Astrocyte (in vitro differentiated cells and primary cell): ENCODE results near the gene MYO19.

ENCODE experiments used
- CTCF ChIP-seq: IDR thresholded peaks from 2 replicates; pipeline ENCODE4 v1.5.1; 2011; ENCODE audit warnings: low read depth, mild to moderate bottlenecking, inconsistent platforms, low read length, moderate library complexity; ENCODE audit not compliant: insufficient read depth
- EZH2 ChIP-seq: IDR thresholded peaks from 2 replicates; pipeline ENCODE4 v1.6.1; 2012; ENCODE audit warnings: mild to moderate bottlenecking, low read length, inconsistent platforms; ENCODE audit not compliant: insufficient read depth

GRCh38 chr17:36545077-36545464 lies 10.4 kb upstream of the MYO19 start:
- TF ChIP-seq CTCF (no peak), EZH2 (no peak)
